ENCODE results near the gene NAT10. TPM values are rescaled to one million over a fixed set of nuclear protein-coding genes. Genes with fewer than 3 reads are reported as not detected.
A peak's percentile ranks its signal among the peaks of the same experiment; 100 is the strongest.

Gene NAT10
- total RNA-seq, 1 donor = 20.6 TPM

DNA sequence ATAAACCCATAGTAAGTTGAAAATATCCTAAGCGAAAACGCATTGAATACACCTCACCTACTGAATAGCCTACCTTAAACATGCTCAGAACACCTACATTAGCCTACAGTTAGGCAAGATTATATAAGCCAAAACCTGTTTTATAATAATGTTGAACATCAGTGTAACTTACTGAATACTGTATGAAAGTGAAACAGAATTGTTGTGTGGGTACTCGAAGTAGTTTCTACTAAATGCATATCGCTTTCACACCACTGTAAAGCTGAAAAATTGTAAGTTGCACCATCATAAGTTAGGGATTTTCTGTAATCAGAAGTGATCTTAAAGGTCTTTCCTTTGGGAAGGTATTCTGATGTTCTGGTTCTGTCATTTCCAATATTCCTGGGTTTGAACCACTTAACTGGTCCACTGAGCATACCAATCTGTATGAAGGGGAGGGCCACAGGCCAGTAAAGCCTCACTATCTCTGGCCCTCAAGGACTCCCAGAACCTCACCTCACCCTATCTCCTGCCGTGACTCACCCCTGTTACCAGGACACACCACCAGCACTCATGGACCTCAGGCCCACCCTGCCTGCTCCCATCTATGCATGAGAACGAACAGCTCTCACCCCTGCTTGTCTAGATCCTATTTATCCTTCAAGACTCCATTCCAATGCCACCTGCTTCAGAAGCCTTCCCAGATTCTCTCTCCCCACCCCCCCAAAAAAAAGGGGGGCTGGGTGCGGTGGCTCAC is 70.0 kb downstream of the NAT10 start:
- DNase-seq (ENCODE audit: insufficient read length, low spot score, missing footprints) = peak; percentile 59
- H3K4me3 ChIP-seq (ENCODE audit: insufficient read depth, low read length) = no peak overlapping the region
- no peak overlapping the region for H3K27ac ChIP-seq (ENCODE audit: low read depth, low read length)
- H3K4me1 ChIP-seq (ENCODE audit: insufficient read depth, low read length) = peaks cover 16% of the 10 kb centered on the region
- H3K4me2 ChIP-seq (ENCODE audit: insufficient read depth, low read length) = no peak overlapping the region
- H4K20me1 ChIP-seq (ENCODE audit: insufficient read depth, low read length) = peaks cover 5% of the 10 kb centered on the region
- no peaks in the 10 kb centered on the region for H3K9me3 ChIP-seq (ENCODE audit: low read depth, low read length)
- H2AFZ ChIP-seq (ENCODE audit: low read length) = no peak overlapping the region
- H3K36me3 ChIP-seq (ENCODE audit: insufficient read depth, low read length) = no peaks in the 10 kb centered on the region
- H3K79me2 ChIP-seq (ENCODE audit: insufficient read depth, low read length) = no peaks in the 10 kb centered on the region
- TF ChIP-seq CTCF (IDR thresholded peaks at IDR 0.05; ENCODE audit: extremely low read depth, low read depth, low read length) = no peak
- peaks cover 2% of the 10 kb centered on the region for H3K27me3 ChIP-seq (ENCODE audit: insufficient read depth, low read length)

GRCh38 chr11:34176751-34177209 is 71.4 kb downstream of the NAT10 start:
- Histone ChIP-seq H3K4me2 (ENCODE audit: insufficient read depth, low read length) (no peak overlapping the region), H3K4me3 (ENCODE audit: insufficient read depth, low read length) (no peak overlapping the region), H3K27ac (ENCODE audit: low read depth, low read length) (no peak overlapping the region), H3K4me1 (ENCODE audit: insufficient read depth, low read length) (peaks cover 16% of the 10 kb centered on the region), H3K36me3 (ENCODE audit: insufficient read depth, low read length) (no peaks in the 10 kb centered on the region), H3K9me3 (ENCODE audit: low read depth, low read length) (no peaks in the 10 kb centered on the region), H2AFZ (ENCODE audit: low read length) (no peak overlapping the region), H3K79me2 (ENCODE audit: insufficient read depth, low read length) (no peaks in the 10 kb centered on the region), H3K27me3 (ENCODE audit: insufficient read depth, low read length) (peaks cover 2% of the 10 kb centered on the region), H4K20me1 (ENCODE audit: insufficient read depth, low read length) (peaks cover 5% of the 10 kb centered on the region)
- peak; percentile 81 for DNase-seq (ENCODE audit: insufficient read length, low spot score, missing footprints)
- TF ChIP-seq CTCF (IDR thresholded peaks at IDR 0.05; ENCODE audit: extremely low read depth, low read depth, low read length) = no peak

DNA sequence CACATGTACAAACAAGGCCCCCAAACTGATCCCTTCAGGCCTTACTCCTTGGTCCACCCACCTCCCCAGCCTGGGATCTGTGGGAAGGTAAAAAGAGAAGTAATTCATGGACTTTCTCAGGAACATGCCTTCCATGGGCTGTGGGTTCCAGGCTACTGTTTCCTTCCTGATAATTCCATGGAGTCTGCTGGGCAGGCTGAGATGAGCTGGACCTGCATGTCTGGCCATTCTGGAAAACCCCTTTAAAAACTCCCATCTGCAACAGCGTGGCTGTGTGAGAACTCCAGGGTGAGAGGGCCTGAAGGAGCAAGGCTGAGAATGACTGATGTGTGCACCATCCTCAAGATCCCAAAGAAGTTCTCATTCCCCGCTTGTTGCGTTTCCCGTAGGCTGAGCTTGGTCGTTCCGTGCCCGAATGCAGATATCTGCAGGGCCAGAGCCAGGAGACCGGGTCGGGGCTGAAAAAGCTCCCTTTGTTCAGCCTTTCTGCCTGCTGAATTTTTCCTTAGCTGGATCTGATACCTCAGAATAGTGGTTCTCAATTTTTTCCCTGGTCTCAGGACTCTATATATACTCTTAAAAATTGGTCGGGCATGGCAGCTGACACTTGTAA is 72.9 kb downstream of the NAT10 start:
- Histone ChIP-seq H2AFZ (ENCODE audit: low read length) (no peak overlapping the region), H3K4me2 (ENCODE audit: insufficient read depth, low read length) (no peak overlapping the region), H3K27me3 (ENCODE audit: insufficient read depth, low read length) (peaks cover 2% of the 10 kb centered on the region), H3K9me3 (ENCODE audit: low read depth, low read length) (no peaks in the 10 kb centered on the region), H3K79me2 (ENCODE audit: insufficient read depth, low read length) (no peaks in the 10 kb centered on the region), H3K4me1 (ENCODE audit: insufficient read depth, low read length) (peaks cover 16% of the 10 kb centered on the region), H3K4me3 (ENCODE audit: insufficient read depth, low read length) (no peak overlapping the region), H4K20me1 (ENCODE audit: insufficient read depth, low read length) (peaks cover 5% of the 10 kb centered on the region), H3K36me3 (ENCODE audit: insufficient read depth, low read length) (no peaks in the 10 kb centered on the region), H3K27ac (ENCODE audit: low read depth, low read length) (no peak overlapping the region)
- no peak for TF ChIP-seq CTCF (IDR thresholded peaks at IDR 0.05; ENCODE audit: extremely low read depth, low read depth, low read length)
- DNase-seq (ENCODE audit: insufficient read length, low spot score, missing footprints) = peak; percentile 32

- DNase-seq (ENCODE audit: insufficient read length, low spot score, missing footprints) = peak; percentile 74
- no peak for TF ChIP-seq CTCF (IDR thresholded peaks at IDR 0.05; ENCODE audit: extremely low read depth, low read depth, low read length)
- Histone ChIP-seq H2AFZ (ENCODE audit: low read length) (no peak overlapping the region), H4K20me1 (ENCODE audit: insufficient read depth, low read length) (peaks cover 5% of the 10 kb centered on the region), H3K4me2 (ENCODE audit: insufficient read depth, low read length) (no peak overlapping the region), H3K4me3 (ENCODE audit: insufficient read depth, low read length) (no peak overlapping the region), H3K36me3 (ENCODE audit: insufficient read depth, low read length) (no peaks in the 10 kb centered on the region), H3K27ac (ENCODE audit: low read depth, low read length) (no peak overlapping the region), H3K79me2 (ENCODE audit: insufficient read depth, low read length) (no peaks in the 10 kb centered on the region), H3K27me3 (ENCODE audit: insufficient read depth, low read length) (peaks cover 2% of the 10 kb centered on the region), H3K9me3 (ENCODE audit: low read depth, low read length) (no peaks in the 10 kb centered on the region), H3K4me1 (ENCODE audit: insufficient read depth, low read length) (peaks cover 13% of the 10 kb centered on the region)
Measured at GRCh38 chr11:34179026-34179675, 73.7 kb downstream of the NAT10 start.

All from osteoblast (primary cell).